Measurements from ENCODE around the gene GRM7. TPM values are rescaled to one million over a fixed set of nuclear protein-coding genes. Genes with fewer than 3 reads are reported as not detected.

Gene GRM7
- total RNA-seq, 2 experiments from 2014 or later, result not detected

- TF ChIP-seq EZH2phosphoT487 (IDR thresholded peaks at IDR 0.05; ENCODE audit: borderline replicate concordance, low read depth, low read length), result no peak
- no peak for TF ChIP-seq CTCF (conservative IDR thresholded peaks at IDR 0.05; ENCODE audit: low read length)
- CTCF ChIA-PET (ENCODE audit: unreplicated experiment), result no interaction called here
- POLR2A ChIA-PET, result no interaction called here
- H3K36me3 ChIP-seq (ENCODE audit: insufficient read depth, low read length), result no peaks in the 10 kb centered on the region
- DNase-seq (ENCODE audit: low spot score), result no peak
- H3K9me2 ChIP-seq (ENCODE audit: insufficient read depth, low read length), result no peaks in the 10 kb centered on the region
- H3K9me3 ChIP-seq (ENCODE audit: low read length), result no peaks in the 10 kb centered on the region
- no peak overlapping the region for H3K4me3 ChIP-seq (ENCODE audit: low read depth, low read length, poor library complexity, severe bottlenecking)
- H3K4me1 ChIP-seq (ENCODE audit: insufficient read depth, low read length, poor library complexity, severe bottlenecking), result no peaks in the 10 kb centered on the region
- H4K20me1 ChIP-seq (ENCODE audit: insufficient read depth, low read length), result no peaks in the 10 kb centered on the region
- H3K27ac ChIP-seq (ENCODE audit: low read depth, low read length, poor library complexity, severe bottlenecking), result no peak overlapping the region
- H3K4me2 ChIP-seq (ENCODE audit: low read length), result no peak overlapping the region
- intact Hi-C loops (cut with micrococcal nuclease; ENCODE audit: unreplicated experiment), result no loop called here
- no TSS peak for BruUV-seq (replicated peaks)
- H2AFZ ChIP-seq (ENCODE audit: low read length), result no peak overlapping the region
- H3K79me2 ChIP-seq (ENCODE audit: insufficient read depth, low read depth, low read length), result no peaks in the 10 kb centered on the region
Observed at GRCh38 chr3:7779331-7779730, 918.4 kb downstream of the GRM7 start.

GRCh38 chr3:7781395-7781794 is 920.5 kb downstream of the GRM7 start:
- no peaks in the 10 kb centered on the region for H3K79me2 ChIP-seq (ENCODE audit: insufficient read depth, low read depth, low read length)
- POLR2A ChIA-PET, result no interaction called here
- no peaks in the 10 kb centered on the region for H3K9me3 ChIP-seq (ENCODE audit: low read length)
- no TSS peak for BruUV-seq (replicated peaks)
- no peak overlapping the region for H3K27ac ChIP-seq (ENCODE audit: low read depth, low read length, poor library complexity, severe bottlenecking)
- TF ChIP-seq EZH2phosphoT487 (IDR thresholded peaks at IDR 0.05; ENCODE audit: borderline replicate concordance, low read depth, low read length) (no peak), CTCF (conservative IDR thresholded peaks at IDR 0.05; ENCODE audit: low read length) (no peak)
- no peak overlapping the region for H3K4me2 ChIP-seq (ENCODE audit: low read length)
- H3K9me2 ChIP-seq (ENCODE audit: insufficient read depth, low read length), result no peaks in the 10 kb centered on the region
- H3K4me3 ChIP-seq (ENCODE audit: low read depth, low read length, poor library complexity, severe bottlenecking), result no peak overlapping the region
- CTCF ChIA-PET (ENCODE audit: unreplicated experiment), result no interaction called here
- no peak overlapping the region for H2AFZ ChIP-seq (ENCODE audit: low read length)
- DNase-seq (ENCODE audit: low spot score), result no peak
- intact Hi-C loops (cut with micrococcal nuclease; ENCODE audit: unreplicated experiment), result no loop called here
- H3K36me3 ChIP-seq (ENCODE audit: insufficient read depth, low read length), result no peaks in the 10 kb centered on the region
- no peaks in the 10 kb centered on the region for H3K4me1 ChIP-seq (ENCODE audit: insufficient read depth, low read length, poor library complexity, severe bottlenecking)
- H4K20me1 ChIP-seq (ENCODE audit: insufficient read depth, low read length), result no peaks in the 10 kb centered on the region

GRCh38 chr3:7787871-7788828 is 927.2 kb downstream of the GRM7 start:
- Histone ChIP-seq H3K36me3 (ENCODE audit: insufficient read depth, low read length) (no peaks in the 10 kb centered on the region), H3K9me2 (ENCODE audit: insufficient read depth, low read length) (no peaks in the 10 kb centered on the region), H2AFZ (ENCODE audit: low read length) (no peak overlapping the region), H3K4me1 (ENCODE audit: insufficient read depth, low read length, poor library complexity, severe bottlenecking) (no peaks in the 10 kb centered on the region), H3K9me3 (ENCODE audit: low read length) (no peaks in the 10 kb centered on the region; the same call in 1 of the 2 replicates), H3K27ac (ENCODE audit: low read depth, low read length, poor library complexity, severe bottlenecking) (no peak overlapping the region), H3K79me2 (ENCODE audit: insufficient read depth, low read depth, low read length) (no peaks in the 10 kb centered on the region), H4K20me1 (ENCODE audit: insufficient read depth, low read length) (no peaks in the 10 kb centered on the region), H3K4me2 (ENCODE audit: low read length) (no peak overlapping the region), H3K4me3 (ENCODE audit: low read depth, low read length, poor library complexity, severe bottlenecking) (no peak overlapping the region)
- intact Hi-C loops (cut with micrococcal nuclease; ENCODE audit: unreplicated experiment), result no loop called here
- TF ChIP-seq CTCF (conservative IDR thresholded peaks at IDR 0.05; ENCODE audit: low read length) (no peak), EZH2phosphoT487 (IDR thresholded peaks at IDR 0.05; ENCODE audit: borderline replicate concordance, low read depth, low read length) (no peak)
- BruUV-seq (replicated peaks), result no TSS peak
- CTCF ChIA-PET (ENCODE audit: unreplicated experiment), result no interaction called here
- POLR2A ChIA-PET, result no interaction called here
- no peak for DNase-seq (ENCODE audit: low spot score)
